Measurements from ENCODE around the gene PIK3R6.

- TF ChIP-seq, protein P1, sequence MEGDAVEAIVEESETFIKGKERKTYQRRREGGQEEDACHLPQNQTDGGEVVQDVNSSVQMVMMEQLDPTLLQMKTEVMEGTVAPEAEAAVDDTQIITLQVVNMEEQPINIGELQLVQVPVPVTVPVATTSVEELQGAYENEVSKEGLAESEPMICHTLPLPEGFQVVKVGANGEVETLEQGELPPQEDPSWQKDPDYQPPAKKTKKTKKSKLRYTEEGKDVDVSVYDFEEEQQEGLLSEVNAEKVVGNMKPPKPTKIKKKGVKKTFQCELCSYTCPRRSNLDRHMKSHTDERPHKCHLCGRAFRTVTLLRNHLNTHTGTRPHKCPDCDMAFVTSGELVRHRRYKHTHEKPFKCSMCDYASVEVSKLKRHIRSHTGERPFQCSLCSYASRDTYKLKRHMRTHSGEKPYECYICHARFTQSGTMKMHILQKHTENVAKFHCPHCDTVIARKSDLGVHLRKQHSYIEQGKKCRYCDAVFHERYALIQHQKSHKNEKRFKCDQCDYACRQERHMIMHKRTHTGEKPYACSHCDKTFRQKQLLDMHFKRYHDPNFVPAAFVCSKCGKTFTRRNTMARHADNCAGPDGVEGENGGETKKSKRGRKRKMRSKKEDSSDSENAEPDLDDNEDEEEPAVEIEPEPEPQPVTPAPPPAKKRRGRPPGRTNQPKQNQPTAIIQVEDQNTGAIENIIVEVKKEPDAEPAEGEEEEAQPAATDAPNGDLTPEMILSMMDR (IDR thresholded peaks at IDR 0.05) = no peak
- TF ChIP-seq POLR2A (IDR thresholded peaks at IDR 0.05) = no peak
- no peak for TF ChIP-seq EP300 (IDR thresholded peaks at IDR 0.05)
Observed at GRCh38 chr17:8798846-8799569, 68.5 kb downstream of the PIK3R6 start, which contains the start of gene MFSD6L.
